HT-29 (cell line): ENCODE results near the gene DGCR2. TPM values are rescaled to one million over a fixed set of nuclear protein-coding genes. Genes with fewer than 3 reads are reported as not detected.

Experiments used
- DNase-seq: peaks from one replicate; pipeline ENCODE4 v3.0.0-alpha.2; 2015; ENCODE audit warnings: low spot score
- total RNA-seq: library from RNA; depleted of rRNA; stranded (reverse); fragments of >200 nt; shearing (Covaris generic); gene quantifications from 2 replicates; pipeline ENCODE4 v1.2.3, GENCODE V29; 2014

DGCR2 gene
- total RNA-seq, 1 experiment from 2014 or later = 114 TPM

GRCh38 chr22:19110064-19110458 lies 12.2 kb downstream of the DGCR2 start:
- no peak for DNase-seq

- no peak for DNase-seq
Observed at GRCh38 chr22:19109198-19110063, 12.8 kb downstream of the DGCR2 start.

- no peak for DNase-seq
Observed at GRCh38 chr22:19108807-19109197, 13.4 kb downstream of the DGCR2 start.

- DNase-seq = no peak
Observed at GRCh38 chr22:19107730-19108074, 14.5 kb downstream of the DGCR2 start.

GRCh38 chr22:19106886-19107729 lies 15.1 kb downstream of the DGCR2 start:
- DNase-seq = no peak

- DNase-seq = peak; percentile 10
Observed at GRCh38 chr22:19105867-19106802, 16.1 kb downstream of the DGCR2 start.

- no peak for DNase-seq
Observed at GRCh38 chr22:19105456-19105855, 16.8 kb downstream of the DGCR2 start.

- DNase-seq = no peak
Observed at GRCh38 chr22:19103880-19104821, 18.1 kb downstream of the DGCR2 start.

GRCh38 chr22:19098157-19098556 lies 24.1 kb downstream of the DGCR2 start:
- DNase-seq = no peak

- no peak for DNase-seq
Observed at GRCh38 chr22:19097518-19097917, 24.7 kb downstream of the DGCR2 start.

- DNase-seq = no peak
Observed at GRCh38 chr22:19096555-19096954, 25.7 kb downstream of the DGCR2 start.

GRCh38 chr22:19094393-19094997 lies 27.7 kb downstream of the DGCR2 start:
- no peak for DNase-seq

GRCh38 chr22:19092725-19093124 lies 29.5 kb downstream of the DGCR2 start:
- DNase-seq = no peak

GRCh38 chr22:19090586-19091127 lies 31.6 kb downstream of the DGCR2 start:
- no peak for DNase-seq

- DNase-seq = no peak
Observed at GRCh38 chr22:19090183-19090582, 32.0 kb downstream of the DGCR2 start.

GRCh38 chr22:19088866-19089595 lies 33.2 kb downstream of the DGCR2 start:
- DNase-seq = no peak

GRCh38 chr22:19086896-19087295 lies 35.3 kb downstream of the DGCR2 start:
- no peak for DNase-seq

GRCh38 chr22:19086417-19086816 lies 35.8 kb downstream of the DGCR2 start:
- DNase-seq = no peak

GRCh38 chr22:19085233-19085718 lies 36.9 kb downstream of the DGCR2 start:
- DNase-seq = peak; percentile 56
